Suppressor macrophage (primary cell): ENCODE measurements around the gene CYBB.

Experiments
- DNase-seq, 4 experiments: peaks; one replicate each; pipeline ENCODE4 v3.0.0-alpha.2; 2020 to 2022

CYBB gene

GRCh38 chrX:37786624-37787422 lies 7.0 kb downstream of the CYBB start:
- peak in 3 of 4 experiments; percentile 22 to 50 (median 37) for DNase-seq

- DNase-seq, result peak; percentile 63 to 88 (median 78)
These were observed 7.6 kb downstream of the CYBB start for GRCh38 chrX:37787423-37787869.

GRCh38 chrX:37796310-37796709 lies 16.5 kb downstream of the CYBB start:
- no peak for DNase-seq

- peak; percentile 64 to 87 (median 82) for DNase-seq
These were observed 16.9 kb downstream of the CYBB start for GRCh38 chrX:37796805-37797204.

- peak in 1 of 4 experiments; percentile 36 for DNase-seq
These were observed 20.1 kb downstream of the CYBB start for GRCh38 chrX:37799936-37800335.

GRCh38 chrX:37800717-37801116 lies 20.9 kb downstream of the CYBB start:
- peak; percentile 31 to 81 (median 60) for DNase-seq

DNA sequence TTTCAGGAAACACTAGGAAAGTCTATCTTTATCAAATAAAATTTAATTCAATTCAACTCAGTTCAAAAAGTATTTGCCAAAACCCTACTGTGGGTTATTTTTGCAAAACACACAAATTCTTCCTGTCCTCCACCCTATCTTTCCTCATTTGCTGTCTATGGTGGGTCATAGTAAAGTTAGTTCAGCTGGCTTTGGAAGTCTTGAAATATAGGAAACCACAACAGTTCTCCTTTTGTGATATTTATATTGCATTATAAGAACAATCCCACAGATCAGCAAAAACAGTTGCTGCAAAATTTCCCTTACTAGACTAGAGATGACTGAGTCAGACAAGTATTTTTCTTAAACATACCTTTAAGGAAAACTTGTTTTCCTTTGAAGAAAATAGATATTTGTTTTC lies 22.2 kb downstream of the CYBB start:
- DNase-seq, result peak; percentile 31 to 82 (median 64)

- no peak for DNase-seq
These were observed 23.2 kb downstream of the CYBB start for GRCh38 chrX:37803057-37803456.

DNA sequence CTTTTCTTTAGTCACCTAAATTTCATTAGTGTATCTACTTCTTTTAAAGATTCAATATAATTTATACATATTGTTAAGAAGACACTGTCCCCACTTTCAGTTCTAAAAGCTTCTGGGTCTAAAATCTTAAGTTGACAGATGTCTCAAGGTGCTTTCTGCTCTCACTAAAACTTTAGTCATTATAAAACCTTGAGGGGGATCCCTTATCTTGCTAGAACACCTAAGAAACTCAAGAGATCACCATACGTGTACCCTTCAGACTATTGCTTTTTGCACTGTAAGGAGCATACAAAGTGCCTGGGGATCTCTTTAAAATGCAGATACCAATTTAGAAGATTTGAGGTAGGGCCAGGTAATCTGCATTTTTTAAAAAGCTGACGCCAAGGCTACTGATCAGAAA lies 30.1 kb downstream of the CYBB start:
- DNase-seq, result no peak

GRCh38 chrX:37812110-37812509 lies 32.3 kb downstream of the CYBB start:
- peak in 3 of 4 experiments; percentile 20 to 55 (median 38) for DNase-seq

- DNase-seq, result peak in 2 of 4 experiments; percentile 17 to 47
These were observed 33.7 kb downstream of the CYBB start for GRCh38 chrX:37813570-37813969.

GRCh38 chrX:37815366-37815765 lies 35.5 kb downstream of the CYBB start:
- DNase-seq, result peak in 2 of 4 experiments; percentile 20 to 49

DNA sequence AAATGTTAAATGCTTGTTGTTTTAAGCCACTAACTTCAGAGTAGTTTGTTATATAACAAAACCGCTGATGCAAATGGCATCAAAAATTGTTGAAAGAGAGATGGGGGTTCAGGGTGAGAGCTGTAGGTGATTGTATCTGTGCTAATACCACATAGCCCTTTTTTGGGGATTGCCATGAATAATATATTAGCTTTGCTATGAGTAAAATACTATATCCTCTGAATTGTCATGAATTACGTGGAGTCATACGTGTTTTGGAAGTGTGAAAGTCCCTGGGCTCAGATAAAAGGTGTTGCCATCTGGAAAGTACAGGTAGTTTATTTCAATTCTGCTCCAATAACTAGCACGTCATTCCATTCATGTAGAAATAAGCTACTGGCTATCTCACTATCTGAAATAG lies 36.9 kb downstream of the CYBB start:
- DNase-seq, result no peak

GRCh38 chrX:37817176-37817575 lies 37.3 kb downstream of the CYBB start:
- DNase-seq, result no peak

DNA sequence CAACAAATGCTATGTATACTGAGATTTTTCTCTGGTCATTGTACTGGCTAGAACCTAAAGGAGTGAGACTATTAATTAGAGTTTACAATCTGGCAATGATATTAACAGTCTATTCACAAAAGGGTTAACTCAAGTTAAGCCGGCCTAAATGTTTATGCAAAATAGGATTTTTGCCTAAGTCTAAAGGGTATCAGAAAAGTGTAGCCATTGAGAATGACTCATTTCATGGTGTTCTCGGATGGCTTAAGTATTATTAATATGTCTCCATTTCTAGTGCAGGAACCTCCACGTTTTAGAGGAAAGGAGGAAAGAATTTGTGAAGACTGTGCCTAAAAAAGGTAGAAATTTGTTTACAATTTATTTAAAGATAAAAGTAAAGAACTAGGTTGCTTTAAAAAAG lies 37.7 kb downstream of the CYBB start:
- no peak for DNase-seq

GRCh38 chrX:37818031-37818430 lies 38.2 kb downstream of the CYBB start:
- DNase-seq, result no peak

DNA sequence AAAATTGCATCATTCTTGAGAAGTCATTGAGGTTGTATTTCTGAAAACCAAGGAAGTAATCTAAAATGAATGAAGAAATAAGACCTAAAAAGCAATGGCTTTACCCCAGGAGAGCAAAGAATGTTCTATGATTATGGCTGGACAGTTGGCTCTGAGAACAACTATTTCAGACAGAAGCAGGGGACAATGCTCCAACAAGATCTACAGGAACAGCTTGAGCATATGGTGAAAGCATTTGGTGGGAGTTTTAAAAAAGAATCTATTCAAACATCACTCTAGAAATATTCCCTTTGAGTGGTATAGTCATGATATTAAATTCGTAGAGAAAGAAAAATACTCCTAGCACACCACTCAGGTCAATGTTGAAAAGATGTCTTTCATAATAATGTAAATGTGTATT lies 40.8 kb downstream of the CYBB start:
- no peak for DNase-seq

- DNase-seq, result no peak
These were observed 44.8 kb downstream of the CYBB start for GRCh38 chrX:37824491-37825214.

DNA sequence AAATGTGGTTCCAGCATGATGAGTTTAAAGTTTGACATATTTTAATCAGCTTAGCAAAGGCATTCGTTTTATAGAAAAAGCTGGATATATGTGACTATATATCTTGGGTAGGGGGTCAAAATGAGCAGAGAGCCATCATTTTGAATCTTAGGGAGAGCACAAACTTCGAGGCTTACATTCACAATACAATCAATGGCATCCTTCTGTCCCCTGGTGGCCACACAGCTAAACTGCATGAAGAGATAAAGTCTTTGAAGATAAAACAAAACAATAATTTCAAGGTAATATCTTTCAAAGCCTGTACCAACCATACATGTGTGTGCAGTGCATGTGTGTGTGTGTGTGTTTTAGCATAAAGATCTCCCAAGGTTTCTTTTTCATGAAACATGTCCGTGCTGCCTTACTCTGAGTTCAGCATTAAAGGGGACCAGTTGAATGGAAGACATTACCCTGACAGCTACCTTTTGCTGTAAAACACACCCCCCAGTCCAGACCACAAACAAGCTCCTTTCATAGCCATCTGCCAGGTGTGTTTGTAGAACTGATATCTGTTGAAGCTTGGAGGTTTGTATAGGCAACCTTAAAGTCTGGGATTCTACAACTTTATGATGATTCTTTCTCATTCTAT lies 45.5 kb downstream of the CYBB start:
- DNase-seq, result peak; percentile 56 to 69 (median 62)

DNA sequence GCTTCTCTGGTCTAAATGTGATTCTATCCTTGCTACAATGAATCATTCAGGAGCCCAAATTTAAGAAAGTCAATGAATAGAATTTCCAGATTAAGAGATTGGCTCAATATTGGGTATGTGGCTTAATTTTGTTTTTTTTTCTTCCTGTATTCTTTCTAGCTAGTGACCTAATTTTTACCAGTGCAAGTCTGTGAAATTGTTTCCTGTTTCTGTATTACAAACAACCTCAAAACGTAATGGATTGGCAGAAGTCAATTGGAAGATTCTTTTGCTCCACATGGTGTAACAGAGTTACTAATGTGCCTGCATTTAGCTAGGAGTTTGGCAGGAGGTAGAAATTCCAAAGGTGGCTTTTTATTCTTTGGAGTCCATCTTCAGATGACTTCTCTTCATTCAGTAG lies 49.9 kb downstream of the CYBB start:
- peak in 2 of 4 experiments; percentile 39 to 46 for DNase-seq

DNA sequence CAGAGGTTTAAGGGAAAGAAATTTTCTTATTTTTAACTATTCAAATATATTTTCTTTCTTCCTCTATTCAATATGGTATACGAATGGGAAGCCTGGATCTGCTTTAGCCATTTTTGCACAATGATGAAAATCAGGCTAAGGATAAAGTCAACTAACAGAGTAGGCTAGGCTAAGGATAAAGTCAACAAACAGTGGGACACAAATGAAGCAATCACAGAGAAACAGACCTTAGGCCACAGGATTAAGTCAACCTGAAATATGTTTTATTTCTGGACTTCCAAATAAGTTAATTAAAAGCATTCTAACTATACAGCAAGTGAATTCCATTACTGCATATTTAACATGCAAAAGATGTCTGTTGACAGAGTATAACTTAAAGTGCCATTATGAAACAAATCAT lies 50.5 kb downstream of the CYBB start:
- DNase-seq, result no peak

- DNase-seq, result peak in 1 of 4 experiments; percentile 20
These were observed 55.1 kb downstream of the CYBB start for GRCh38 chrX:37834937-37835336.

DNA sequence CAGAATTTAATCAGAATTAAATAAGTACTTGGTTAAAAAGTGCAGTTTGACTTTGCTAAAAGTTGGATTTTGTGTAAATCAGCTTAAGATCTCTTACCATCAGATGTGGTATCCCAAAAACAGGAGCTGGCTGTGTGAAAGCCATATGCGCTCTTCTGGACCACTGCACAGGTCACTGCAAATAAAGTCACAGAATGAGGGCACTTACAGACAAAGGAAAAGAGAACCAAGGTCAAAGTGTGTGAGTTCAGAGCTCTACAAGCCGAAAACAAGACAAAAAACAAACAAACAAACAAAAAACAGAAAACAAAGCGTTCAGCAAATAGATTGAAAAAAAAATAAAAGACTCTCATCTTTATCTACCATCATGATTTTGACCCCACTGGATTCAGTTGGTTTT lies 61.1 kb downstream of the CYBB start:
- no peak for DNase-seq
